ENCODE data around the gene SPRED1. TPM values are rescaled to one million over a fixed set of nuclear protein-coding genes. Genes with fewer than 3 reads are reported as not detected.
"Not testable (repeated sequence)": the region's sequence is repeated elsewhere in the genome, so short reads cannot be mapped to it uniquely, and the experiment has no call there.

SPRED1 gene
- total RNA-seq, 2 experiments from 2014 or later = 7.5 to 21.1 TPM

GRCh38 chr15:38267421-38268022, 14.9 kb downstream of the SPRED1 start:
- peaks cover 28% of the 10 kb centered on the region; the same call in 1 of the 2 replicates for H3K79me2 ChIP-seq (ENCODE audit: insufficient read depth, low read depth, low read length)
- peaks cover 12% of the 10 kb centered on the region; the same call in 1 of the 2 replicates for H4K20me1 ChIP-seq (ENCODE audit: insufficient read depth, low read length)
- H3K4me2 ChIP-seq (ENCODE audit: low read length) = no peak overlapping the region
- H3K36me3 ChIP-seq (ENCODE audit: insufficient read depth, low read length) = no peaks in the 10 kb centered on the region
- H2AFZ ChIP-seq (ENCODE audit: low read length) = no peak overlapping the region
- intact Hi-C loops (cut with micrococcal nuclease; ENCODE audit: unreplicated experiment) = no loop called here
- no peak overlapping the region for H3K27ac ChIP-seq (ENCODE audit: low read depth, low read length, poor library complexity, severe bottlenecking)
- no peaks in the 10 kb centered on the region for H3K4me1 ChIP-seq (ENCODE audit: insufficient read depth, low read length, poor library complexity, severe bottlenecking)
- no peaks in the 10 kb centered on the region for H3K9me3 ChIP-seq (ENCODE audit: low read length)
- no peak for DNase-seq (ENCODE audit: low spot score)
- POLR2A ChIA-PET = interaction anchor here (1.6 to 1.7 kb wide), 2 partner anchors 10 to 14 kb away, joined by 3 to 10 read pairs; no protein-coding TSS in a partner anchor
- no peak for TF ChIP-seq EZH2phosphoT487 (IDR thresholded peaks at IDR 0.05; ENCODE audit: borderline replicate concordance, low read depth, low read length)
- TF ChIP-seq CTCF (conservative IDR thresholded peaks at IDR 0.05; ENCODE audit: low read length) = no peak
- no TSS peak for BruUV-seq (replicated peaks)
- no peaks in the 10 kb centered on the region for H3K9me2 ChIP-seq (ENCODE audit: insufficient read depth, low read length)
- CTCF ChIA-PET (ENCODE audit: unreplicated experiment) = interaction anchor here (0.5 to 0.6 kb wide), 2 partner anchors 210 to 434 kb away, joined by 3 read pairs; no protein-coding TSS in a partner anchor
- no peak overlapping the region for H3K4me3 ChIP-seq (ENCODE audit: low read depth, low read length, poor library complexity, severe bottlenecking)

GRCh38 chr15:38271144-38271543, 18.5 kb downstream of the SPRED1 start:
- H3K36me3 ChIP-seq (ENCODE audit: insufficient read depth, low read length) = no peaks in the 10 kb centered on the region
- DNase-seq (ENCODE audit: low spot score) = no peak
- peaks cover 2% of the 10 kb centered on the region; the same call in 1 of the 2 replicates for H4K20me1 ChIP-seq (ENCODE audit: insufficient read depth, low read length)
- no peak overlapping the region for H2AFZ ChIP-seq (ENCODE audit: low read length)
- H3K4me3 ChIP-seq (ENCODE audit: low read depth, low read length, poor library complexity, severe bottlenecking) = no peak overlapping the region
- H3K9me2 ChIP-seq (ENCODE audit: insufficient read depth, low read length) = no peaks in the 10 kb centered on the region
- no peaks in the 10 kb centered on the region for H3K9me3 ChIP-seq (ENCODE audit: low read length)
- CTCF ChIA-PET (ENCODE audit: unreplicated experiment) = no interaction called here
- H3K4me1 ChIP-seq (ENCODE audit: insufficient read depth, low read length, poor library complexity, severe bottlenecking) = peaks cover 8% of the 10 kb centered on the region
- no peak overlapping the region for H3K4me2 ChIP-seq (ENCODE audit: low read length)
- no peak overlapping the region for H3K27ac ChIP-seq (ENCODE audit: low read depth, low read length, poor library complexity, severe bottlenecking)
- intact Hi-C loops (cut with micrococcal nuclease; ENCODE audit: unreplicated experiment) = loop anchor here (2.0 kb wide), 1 partner anchor 16 kb away; no protein-coding TSS in a partner anchor
- H3K79me2 ChIP-seq (ENCODE audit: insufficient read depth, low read depth, low read length) = peaks cover 14% of the 10 kb centered on the region; the same call in 1 of the 2 replicates
- POLR2A ChIA-PET = no interaction called here
- TF ChIP-seq CTCF (conservative IDR thresholded peaks at IDR 0.05; ENCODE audit: low read length) (no peak), EZH2phosphoT487 (IDR thresholded peaks at IDR 0.05; ENCODE audit: borderline replicate concordance, low read depth, low read length) (no peak)
- no TSS peak for BruUV-seq (replicated peaks)

GRCh38 chr15:38271895-38272294, 19.3 kb downstream of the SPRED1 start:
- no peaks in the 10 kb centered on the region for H4K20me1 ChIP-seq (ENCODE audit: insufficient read depth, low read length)
- H3K36me3 ChIP-seq (ENCODE audit: insufficient read depth, low read length) = no peaks in the 10 kb centered on the region
- intact Hi-C loops (cut with micrococcal nuclease; ENCODE audit: unreplicated experiment) = loop anchor here (2.0 kb wide), 1 partner anchor 17 kb away; no protein-coding TSS in a partner anchor
- no peaks in the 10 kb centered on the region for H3K9me2 ChIP-seq (ENCODE audit: insufficient read depth, low read length)
- no peak for DNase-seq (ENCODE audit: low spot score)
- peaks cover 8% of the 10 kb centered on the region for H3K4me1 ChIP-seq (ENCODE audit: insufficient read depth, low read length, poor library complexity, severe bottlenecking)
- ChIA-PET CTCF (ENCODE audit: unreplicated experiment) (no interaction called here), POLR2A (no interaction called here)
- H3K4me2 ChIP-seq (ENCODE audit: low read length) = no peak overlapping the region
- no TSS peak for BruUV-seq (replicated peaks)
- H3K79me2 ChIP-seq (ENCODE audit: insufficient read depth, low read depth, low read length) = peaks cover 20% of the 10 kb centered on the region; the same call in 1 of the 2 replicates
- TF ChIP-seq CTCF (conservative IDR thresholded peaks at IDR 0.05; ENCODE audit: low read length) (no peak), EZH2phosphoT487 (IDR thresholded peaks at IDR 0.05; ENCODE audit: borderline replicate concordance, low read depth, low read length) (no peak)
- no peak overlapping the region for H3K27ac ChIP-seq (ENCODE audit: low read depth, low read length, poor library complexity, severe bottlenecking)
- no peak overlapping the region for H3K4me3 ChIP-seq (ENCODE audit: low read depth, low read length, poor library complexity, severe bottlenecking)
- no peak overlapping the region for H2AFZ ChIP-seq (ENCODE audit: low read length)
- no peaks in the 10 kb centered on the region for H3K9me3 ChIP-seq (ENCODE audit: low read length)

GRCh38 chr15:38272431-38272830, 19.8 kb downstream of the SPRED1 start:
- POLR2A ChIA-PET; BruUV-seq (replicated peaks); H3K4me2 ChIP-seq (ENCODE audit: low read length); DNase-seq (ENCODE audit: low spot score); intact Hi-C loops (cut with micrococcal nuclease; ENCODE audit: unreplicated experiment); H3K27ac ChIP-seq (ENCODE audit: low read depth, low read length, poor library complexity, severe bottlenecking); H3K4me1 ChIP-seq (ENCODE audit: insufficient read depth, low read length, poor library complexity, severe bottlenecking); H2AFZ ChIP-seq (ENCODE audit: low read length); H3K36me3 ChIP-seq (ENCODE audit: insufficient read depth, low read length); H3K4me3 ChIP-seq (ENCODE audit: low read depth, low read length, poor library complexity, severe bottlenecking); H3K9me2 ChIP-seq (ENCODE audit: insufficient read depth, low read length); H3K9me3 ChIP-seq (ENCODE audit: low read length); H4K20me1 ChIP-seq (ENCODE audit: insufficient read depth, low read length); CTCF ChIA-PET (ENCODE audit: unreplicated experiment): not testable (repeated sequence)
- H3K79me2 ChIP-seq (ENCODE audit: insufficient read depth, low read depth, low read length) = peaks cover 25% of the 10 kb centered on the region; the same call in 1 of the 2 replicates

All from OCI-LY7 (cell line).